HCT116 (cell line): Measurements from ENCODE around the gene MVK. TPM values are rescaled to one million over a fixed set of nuclear protein-coding genes. Genes with fewer than 3 reads are reported as not detected.

Experiments used
- ATAC-seq: fragments of 200-7000 bp; cut with Tn5 transposase; 2 replicates; pipeline ENCODE4 v1.9.1; 2020; ENCODE audit warnings: mild to moderate bottlenecking, moderate library complexity
- BruUV-seq: library from RNA; stranded (reverse); fragments of 400-500 nt; replicated peaks from 2 replicates; lab custom pipeline; 2021; lab: Mats Ljungman, UMichigan
- CTCF ChIA-PET: fragments of 300-600 bp; sonication (Branson Sonifier 250); formaldehyde crosslinking; loops from one replicate; lab custom pipeline; 2021; ENCODE audit warnings: antibody characterized with exemption; lab: Charles Lee
- POLR2A ChIA-PET: fragments of 300-600, 350-600 bp; sonication (Branson Sonifier 250); formaldehyde crosslinking; loops from one replicate; lab custom pipeline; 2021; ENCODE audit warnings: antibody characterized with exemption; lab: Charles Lee
- RAD21 ChIA-PET, 2 experiments: fragments of 300-600 bp; sonication (Branson Sonifier 250); formaldehyde crosslinking; loops; one replicate each; lab custom pipeline; 2023; ENCODE audit warnings: low total read pairs in 2 of 2; ENCODE audit not compliant: uncharacterized antibody in 2 of 2, unreplicated experiment in 2 of 2, low non-redundant PET in 1 of 2; lab: Charles Lee
- DNase-seq: peaks from one replicate; pipeline ENCODE4 v3.0.0-alpha.2; 2010; ENCODE audit warnings: low read depth, low spot score
- H2AFZ ChIP-seq: fragments of 200-600 bp; shearing (Covaris generic), sonication (generic); 2 replicates; pipeline ENCODE4 v1.6.1; 2017; ENCODE audit warnings: low read depth, mixed run types, mixed read lengths, antibody characterized with exemption, low read length; ENCODE audit not compliant: poor library complexity, severe bottlenecking
- H3K27ac ChIP-seq: 2 replicates; pipeline ENCODE4 v1.5.1; 2012; ENCODE audit warnings: low read depth, low read length
- H3K27me3 ChIP-seq: fragments of 200-600 bp; sonication (generic); 2 replicates; pipeline ENCODE4 v1.6.1; 2016; ENCODE audit warnings: mixed run types, low read length, mixed read lengths; ENCODE audit not compliant: insufficient read depth
- H3K36me3 ChIP-seq, 2 experiments: fragments of 200-500 bp in 1 of 2; fragments of 200-600 bp in 1 of 2; sonication (Bioruptor generic) in 1 of 2; sonication (generic) in 1 of 2; 2 replicates each; pipeline versions ENCODE4 v1.5.1 to v1.6.1; 2014 to 2016; ENCODE audit warnings: low read length in 2 of 2, inconsistent platforms in 1 of 2, mixed read lengths in 1 of 2, mixed run types in 1 of 2; ENCODE audit not compliant: insufficient read depth in 2 of 2, control insufficient read depth in 1 of 2
- H3K4me1 ChIP-seq, 2 experiments: fragments of 200-600 bp in 1 of 2; sonication (generic) in 1 of 2; 2 replicates each; pipeline versions ENCODE4 v1.5.1 to v1.6.1; 2012 to 2017; ENCODE audit warnings: low read length in 2 of 2, inconsistent platforms in 1 of 2, mild to moderate bottlenecking in 1 of 2, mixed read lengths in 1 of 2, mixed run types in 1 of 2, moderate library complexity in 1 of 2; ENCODE audit not compliant: insufficient read depth in 2 of 2, control insufficient read depth in 1 of 2
- H3K4me2 ChIP-seq: fragments of 200-600 bp; sonication (generic); 2 replicates; pipeline ENCODE4 v1.6.1; 2017; ENCODE audit warnings: mixed run types, low read length, mixed read lengths
- H3K4me3 ChIP-seq, 2 experiments: fragments of 200-600 bp in 1 of 2; sonication (generic) in 1 of 2; replicated peaks in 1 of 2; 2 replicates each; pipeline ENCODE4 v1.5.1; 2011 to 2016; ENCODE audit warnings: low read length in 2 of 2, control low read depth in 1 of 2, low read depth in 1 of 2, mild to moderate bottlenecking in 1 of 2, mixed read lengths in 1 of 2, mixed run types in 1 of 2
- H3K79me2 ChIP-seq: fragments of 200-600 bp; sonication (generic); 2 replicates; pipeline ENCODE4 v1.6.1; 2017; ENCODE audit warnings: mild to moderate bottlenecking, mixed run types, low read length, moderate library complexity, mixed read lengths; ENCODE audit not compliant: insufficient read depth
- H3K9ac ChIP-seq: fragments of 200-600 bp; sonication (generic); 2 replicates; pipeline ENCODE4 v1.6.1; 2016; ENCODE audit warnings: low read length, mixed read lengths
- H3K9me2 ChIP-seq: fragments of 200-600 bp; sonication (generic), shearing (Covaris generic); 2 replicates; pipeline ENCODE4 v1.6.1; 2017; ENCODE audit warnings: mixed run types, mild to moderate bottlenecking, moderate library complexity; ENCODE audit not compliant: insufficient read depth
- H3K9me3 ChIP-seq, 2 experiments: fragments of 200-500 bp in 1 of 2; fragments of 200-600 bp in 1 of 2; sonication (Bioruptor generic) in 1 of 2; sonication (generic) in 1 of 2; 2 replicates each; pipeline ENCODE4 v1.6.1; 2014 to 2017; ENCODE audit warnings: low read length in 2 of 2, mixed read lengths in 2 of 2, inconsistent platforms in 1 of 2, low read depth in 1 of 2, mild to moderate bottlenecking in 1 of 2, mixed run types in 1 of 2, moderate library complexity in 1 of 2; ENCODE audit not compliant: control insufficient read depth in 1 of 2, insufficient read depth in 1 of 2
- H4K20me1 ChIP-seq: fragments of 200-600 bp; sonication (generic), shearing (Covaris generic); 2 replicates; pipeline ENCODE4 v1.6.1; 2017; ENCODE audit warnings: mixed run types, mild to moderate bottlenecking, moderate library complexity; ENCODE audit not compliant: insufficient read depth
- CBX3 ChIP-seq: IDR thresholded peaks from 2 replicates; pipeline ENCODE4 v1.6.1; 2012; ENCODE audit warnings: low read depth
- CEBPB ChIP-seq: IDR thresholded peaks from 2 replicates; pipeline ENCODE4 v1.6.1; 2012; ENCODE audit warnings: low read depth
- EGR1 ChIP-seq: IDR thresholded peaks from 2 replicates; pipeline ENCODE4 v1.6.1; 2012; ENCODE audit warnings: low read depth
- ELF1 ChIP-seq: IDR thresholded peaks from 2 replicates; pipeline ENCODE4 v1.6.1; 2012; ENCODE audit warnings: low read depth, borderline replicate concordance
- EZH2 ChIP-seq: fragments of 200-600 bp; sonication (generic); IDR thresholded peaks from 2 replicates; pipeline ENCODE4 v1.6.1; 2017; ENCODE audit warnings: antibody characterized with exemption, mixed run types
- EZH2phosphoT487 ChIP-seq: fragments of 200-600 bp; IDR thresholded peaks from 2 replicates; pipeline ENCODE4 v1.6.1; 2018; ENCODE audit warnings: antibody characterized with exemption, borderline replicate concordance
- JUND ChIP-seq: IDR thresholded peaks from 2 replicates; pipeline ENCODE4 v1.6.1; 2012
- POLR2A ChIP-seq: IDR thresholded peaks from 2 replicates; pipeline ENCODE4 v1.7.0; 2011; ENCODE audit warnings: borderline replicate concordance; ENCODE audit not compliant: insufficient read depth, insufficient read length; ENCODE audit errors: extremely low read depth
- POLR2AphosphoS5 ChIP-seq: IDR thresholded peaks from 2 replicates; pipeline ENCODE4 v1.6.1; 2011; ENCODE audit warnings: mild to moderate bottlenecking, low read depth, low read length, moderate library complexity
- RAD21 ChIP-seq: IDR thresholded peaks from 2 replicates; pipeline ENCODE4 v1.6.1; 2012; ENCODE audit warnings: low read depth, mild to moderate bottlenecking
- SP1 ChIP-seq: IDR thresholded peaks from 2 replicates; pipeline ENCODE4 v1.6.1; 2012; ENCODE audit warnings: low read depth
- SRF ChIP-seq: IDR thresholded peaks from 2 replicates; pipeline ENCODE4 v1.6.1; 2012; ENCODE audit warnings: low read depth
- TCF7L2 ChIP-seq: IDR thresholded peaks from 2 replicates; pipeline ENCODE4 v1.7.0; 2011; ENCODE audit warnings: borderline replicate concordance, inconsistent platforms; ENCODE audit not compliant: insufficient read depth, insufficient read length; ENCODE audit errors: extremely low read depth
- YY1 ChIP-seq: IDR thresholded peaks from 2 replicates; pipeline ENCODE4 v1.6.1; 2011; ENCODE audit warnings: low read length, low read depth, moderate library complexity, mild to moderate bottlenecking; ENCODE audit not compliant: insufficient replicate concordance; ENCODE audit errors: extremely low read depth
- intact Hi-C: fragments of 100-400 bp; cut with micrococcal nuclease; formaldehyde crosslinking; loops from 2 replicates; pipeline ENCODE4 v1.10.0; 2022
- total RNA-seq: library from RNA; stranded (reverse); gene quantifications from one replicate; pipeline ENCODE4 v1.2.1, GENCODE V29; 2021; ENCODE audit not compliant: unreplicated experiment
- TF ChIP-seq, protein P1 (sequence below): IDR thresholded peaks from 2 replicates; pipeline ENCODE4 v1.6.1; 2012
- TF ChIP-seq, protein P2 (sequence below): IDR thresholded peaks from 2 replicates; pipeline ENCODE4 v1.6.1; 2012; ENCODE audit warnings: low read depth
- TF ChIP-seq, protein P3 (sequence below), 3 experiments: fragments of 200-600 bp in 1 of 3; sonication (generic) in 1 of 3; IDR thresholded peaks in 2 of 3; conservative IDR thresholded peaks in 1 of 3; 2 replicates each; pipeline ENCODE4 v1.5.1; 2012 to 2017; ENCODE audit warnings: low read depth in 2 of 3, low read length in 2 of 3, antibody characterized with exemption in 1 of 3, borderline replicate concordance in 1 of 3, control low read depth in 1 of 3, mild to moderate bottlenecking in 1 of 3, mixed read lengths in 1 of 3, mixed run types in 1 of 3, moderate library complexity in 1 of 3; ENCODE audit not compliant: insufficient read depth in 1 of 3

Gene MVK
- total RNA-seq, 1 experiment from 2014 or later, result 17.3 TPM

DNA sequence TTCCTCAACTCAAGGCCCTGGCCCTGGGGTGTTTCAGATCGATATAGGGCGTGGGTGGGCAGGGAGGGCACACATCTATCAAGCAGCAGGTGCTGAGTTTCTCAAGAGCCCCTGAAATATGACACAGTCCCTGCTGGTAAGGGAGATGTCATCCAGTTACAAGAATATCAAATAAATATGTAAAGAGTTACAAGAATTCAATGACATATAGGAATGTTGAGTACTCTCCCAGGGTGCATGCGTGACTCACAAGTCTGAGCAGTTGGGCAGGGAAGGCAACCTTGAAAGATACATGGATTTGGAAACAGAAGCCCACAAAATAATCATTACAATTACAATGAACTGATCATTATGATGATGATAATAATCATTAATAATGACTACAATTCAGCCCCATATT is 35.2 kb downstream of the MVK start:
- Histone ChIP-seq H4K20me1 (no peaks in the 10 kb centered on the region), H3K79me2 (no peaks in the 10 kb centered on the region), H2AFZ (no peak overlapping the region), H3K27me3 (peaks cover 4% of the 10 kb centered on the region; the same call in 1 of the 2 replicates), H3K4me1 (no peaks in the 10 kb centered on the region), H3K9me3 (no peaks in the 10 kb centered on the region), H3K27ac (no peak overlapping the region), H3K36me3 (no peaks in the 10 kb centered on the region), H3K4me3 (no peak overlapping the region), H3K9me2 (no peaks in the 10 kb centered on the region), H3K9ac (no peak overlapping the region), H3K4me2 (no peak overlapping the region)
- DNase-seq (no peak), ATAC-seq (no peak)
- POLR2A ChIA-PET, result no interaction called here
- CTCF ChIA-PET, result interaction anchor here (1.0 kb wide), 1 partner anchor 11 kb away, joined by 3 read pairs; no protein-coding TSS in a partner anchor
- intact Hi-C loops, result no loop called here
- RAD21 ChIA-PET, result no interaction called here
- BruUV-seq, result no TSS peak
- TF ChIP-seq JUND, result no peak
- TF ChIP-seq POLR2AphosphoS5, result no peak
- no peak for TF ChIP-seq POLR2A

DNA sequence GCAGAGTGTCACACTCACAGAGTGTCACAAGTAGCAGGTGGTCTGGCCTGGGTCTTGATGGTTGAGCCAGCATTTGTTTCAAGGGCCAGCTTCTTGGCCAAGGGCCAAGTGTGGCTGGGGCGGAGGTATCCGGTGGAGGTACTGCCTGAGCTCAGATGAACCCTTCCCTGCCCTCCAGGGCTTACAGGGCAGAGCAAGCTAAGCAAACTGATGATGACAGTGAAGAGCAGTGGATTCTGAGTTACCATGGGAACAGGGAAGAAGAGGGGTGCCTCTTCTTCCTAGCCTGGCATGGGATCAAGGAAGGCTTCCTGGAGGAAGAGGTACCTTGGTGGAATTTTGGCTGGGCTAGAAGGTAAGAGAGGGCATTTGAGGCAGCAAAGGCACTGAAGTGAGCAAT is 35.7 kb downstream of the MVK start:
- H3K9me2 ChIP-seq, result no peaks in the 10 kb centered on the region
- intact Hi-C loops, result no loop called here
- no peak overlapping the region for H3K4me2 ChIP-seq
- no peaks in the 10 kb centered on the region for H3K4me1 ChIP-seq
- H3K27ac ChIP-seq, result no peak overlapping the region
- H3K79me2 ChIP-seq, result no peaks in the 10 kb centered on the region
- ChIA-PET CTCF (no interaction called here), POLR2A (no interaction called here), RAD21 (no interaction called here)
- no peaks in the 10 kb centered on the region for H3K36me3 ChIP-seq
- DNase-seq (no peak), ATAC-seq (no peak)
- H2AFZ ChIP-seq, result no peak overlapping the region
- H3K9me3 ChIP-seq, result no peaks in the 10 kb centered on the region
- H3K27me3 ChIP-seq, result peaks cover 4% of the 10 kb centered on the region; the same call in 1 of the 2 replicates
- no peak overlapping the region for H3K9ac ChIP-seq
- no TSS peak for BruUV-seq
- TF ChIP-seq TCF7L2 (no peak), CEBPB (no peak), POLR2A (no peak), EZH2 (no peak), CBX3 (no peak), RAD21 (no peak), SRF (no peak), POLR2AphosphoS5 (no peak), YY1 (no peak), ELF1 (no peak), EGR1 (no peak), SP1 (no peak), EZH2phosphoT487 (no peak)
- TF ChIP-seq, protein P1, sequence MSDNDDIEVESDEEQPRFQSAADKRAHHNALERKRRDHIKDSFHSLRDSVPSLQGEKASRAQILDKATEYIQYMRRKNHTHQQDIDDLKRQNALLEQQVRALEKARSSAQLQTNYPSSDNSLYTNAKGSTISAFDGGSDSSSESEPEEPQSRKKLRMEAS, result no peak
- TF ChIP-seq, protein P2, sequence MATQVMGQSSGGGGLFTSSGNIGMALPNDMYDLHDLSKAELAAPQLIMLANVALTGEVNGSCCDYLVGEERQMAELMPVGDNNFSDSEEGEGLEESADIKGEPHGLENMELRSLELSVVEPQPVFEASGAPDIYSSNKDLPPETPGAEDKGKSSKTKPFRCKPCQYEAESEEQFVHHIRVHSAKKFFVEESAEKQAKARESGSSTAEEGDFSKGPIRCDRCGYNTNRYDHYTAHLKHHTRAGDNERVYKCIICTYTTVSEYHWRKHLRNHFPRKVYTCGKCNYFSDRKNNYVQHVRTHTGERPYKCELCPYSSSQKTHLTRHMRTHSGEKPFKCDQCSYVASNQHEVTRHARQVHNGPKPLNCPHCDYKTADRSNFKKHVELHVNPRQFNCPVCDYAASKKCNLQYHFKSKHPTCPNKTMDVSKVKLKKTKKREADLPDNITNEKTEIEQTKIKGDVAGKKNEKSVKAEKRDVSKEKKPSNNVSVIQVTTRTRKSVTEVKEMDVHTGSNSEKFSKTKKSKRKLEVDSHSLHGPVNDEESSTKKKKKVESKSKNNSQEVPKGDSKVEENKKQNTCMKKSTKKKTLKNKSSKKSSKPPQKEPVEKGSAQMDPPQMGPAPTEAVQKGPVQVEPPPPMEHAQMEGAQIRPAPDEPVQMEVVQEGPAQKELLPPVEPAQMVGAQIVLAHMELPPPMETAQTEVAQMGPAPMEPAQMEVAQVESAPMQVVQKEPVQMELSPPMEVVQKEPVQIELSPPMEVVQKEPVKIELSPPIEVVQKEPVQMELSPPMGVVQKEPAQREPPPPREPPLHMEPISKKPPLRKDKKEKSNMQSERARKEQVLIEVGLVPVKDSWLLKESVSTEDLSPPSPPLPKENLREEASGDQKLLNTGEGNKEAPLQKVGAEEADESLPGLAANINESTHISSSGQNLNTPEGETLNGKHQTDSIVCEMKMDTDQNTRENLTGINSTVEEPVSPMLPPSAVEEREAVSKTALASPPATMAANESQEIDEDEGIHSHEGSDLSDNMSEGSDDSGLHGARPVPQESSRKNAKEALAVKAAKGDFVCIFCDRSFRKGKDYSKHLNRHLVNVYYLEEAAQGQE, result no peak
- TF ChIP-seq, protein P3, sequence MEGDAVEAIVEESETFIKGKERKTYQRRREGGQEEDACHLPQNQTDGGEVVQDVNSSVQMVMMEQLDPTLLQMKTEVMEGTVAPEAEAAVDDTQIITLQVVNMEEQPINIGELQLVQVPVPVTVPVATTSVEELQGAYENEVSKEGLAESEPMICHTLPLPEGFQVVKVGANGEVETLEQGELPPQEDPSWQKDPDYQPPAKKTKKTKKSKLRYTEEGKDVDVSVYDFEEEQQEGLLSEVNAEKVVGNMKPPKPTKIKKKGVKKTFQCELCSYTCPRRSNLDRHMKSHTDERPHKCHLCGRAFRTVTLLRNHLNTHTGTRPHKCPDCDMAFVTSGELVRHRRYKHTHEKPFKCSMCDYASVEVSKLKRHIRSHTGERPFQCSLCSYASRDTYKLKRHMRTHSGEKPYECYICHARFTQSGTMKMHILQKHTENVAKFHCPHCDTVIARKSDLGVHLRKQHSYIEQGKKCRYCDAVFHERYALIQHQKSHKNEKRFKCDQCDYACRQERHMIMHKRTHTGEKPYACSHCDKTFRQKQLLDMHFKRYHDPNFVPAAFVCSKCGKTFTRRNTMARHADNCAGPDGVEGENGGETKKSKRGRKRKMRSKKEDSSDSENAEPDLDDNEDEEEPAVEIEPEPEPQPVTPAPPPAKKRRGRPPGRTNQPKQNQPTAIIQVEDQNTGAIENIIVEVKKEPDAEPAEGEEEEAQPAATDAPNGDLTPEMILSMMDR (IDR thresholded peaks at IDR 0.05 in 2 of 3, conservative IDR thresholded peaks at IDR 0.05 in 1 of 3; ENCODE audit: borderline replicate concordance in 1 of 3, insufficient read depth in 1 of 3, low read depth in 2 of 3, low read length in 2 of 3), result no peak
- no peak overlapping the region for H3K4me3 ChIP-seq
- H4K20me1 ChIP-seq, result no peaks in the 10 kb centered on the region
